ENCODE results near the gene MRPS31.
A peak's percentile ranks its signal among the peaks of the same experiment; 100 is the strongest.

DNA sequence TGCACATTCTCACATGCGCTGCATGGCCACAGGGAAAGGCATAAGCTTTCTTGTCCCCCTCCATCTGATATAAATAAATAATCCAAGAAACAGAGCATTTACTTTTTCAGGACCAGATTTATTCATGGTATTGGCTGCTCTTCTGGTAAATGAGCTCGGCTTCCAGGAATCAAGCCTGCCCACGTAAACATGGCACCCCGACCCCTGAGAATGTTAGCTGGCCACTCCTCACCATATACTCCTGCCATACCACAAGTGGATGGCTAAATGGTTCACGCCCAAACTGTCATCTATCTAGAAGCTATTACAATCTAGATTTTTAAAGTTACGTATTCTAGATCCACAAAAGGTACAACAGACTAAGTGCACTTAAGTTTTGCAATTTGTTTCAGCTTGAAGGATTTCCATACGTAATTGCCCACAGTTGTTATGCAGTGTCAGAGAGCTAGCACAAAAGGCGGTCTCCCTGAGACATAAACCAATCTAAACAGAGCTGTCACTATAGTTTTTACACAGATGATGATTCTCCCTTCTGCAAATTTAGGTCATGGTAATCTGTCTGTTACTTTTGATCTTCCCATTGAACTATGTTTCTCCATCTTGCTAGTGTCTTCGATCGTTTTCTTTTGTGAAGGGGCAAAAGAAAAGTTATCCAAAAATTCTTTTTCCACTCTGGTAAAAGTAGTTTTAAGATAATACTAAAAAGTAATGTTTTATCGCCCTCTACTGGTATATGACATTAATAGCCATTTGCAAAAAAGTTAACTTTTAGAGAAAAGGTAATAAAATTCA, 88.3 kb downstream of the MRPS31 start:
- TF ChIP-seq, protein P1, sequence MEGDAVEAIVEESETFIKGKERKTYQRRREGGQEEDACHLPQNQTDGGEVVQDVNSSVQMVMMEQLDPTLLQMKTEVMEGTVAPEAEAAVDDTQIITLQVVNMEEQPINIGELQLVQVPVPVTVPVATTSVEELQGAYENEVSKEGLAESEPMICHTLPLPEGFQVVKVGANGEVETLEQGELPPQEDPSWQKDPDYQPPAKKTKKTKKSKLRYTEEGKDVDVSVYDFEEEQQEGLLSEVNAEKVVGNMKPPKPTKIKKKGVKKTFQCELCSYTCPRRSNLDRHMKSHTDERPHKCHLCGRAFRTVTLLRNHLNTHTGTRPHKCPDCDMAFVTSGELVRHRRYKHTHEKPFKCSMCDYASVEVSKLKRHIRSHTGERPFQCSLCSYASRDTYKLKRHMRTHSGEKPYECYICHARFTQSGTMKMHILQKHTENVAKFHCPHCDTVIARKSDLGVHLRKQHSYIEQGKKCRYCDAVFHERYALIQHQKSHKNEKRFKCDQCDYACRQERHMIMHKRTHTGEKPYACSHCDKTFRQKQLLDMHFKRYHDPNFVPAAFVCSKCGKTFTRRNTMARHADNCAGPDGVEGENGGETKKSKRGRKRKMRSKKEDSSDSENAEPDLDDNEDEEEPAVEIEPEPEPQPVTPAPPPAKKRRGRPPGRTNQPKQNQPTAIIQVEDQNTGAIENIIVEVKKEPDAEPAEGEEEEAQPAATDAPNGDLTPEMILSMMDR (IDR thresholded peaks at IDR 0.05; ENCODE audit: low read depth, low read length, missing input control) = peak; percentile 45
- TF ChIP-seq NR2F2 (IDR thresholded peaks at IDR 0.05) = no peak
- TF ChIP-seq SP1 (IDR thresholded peaks at IDR 0.05) = no peak
- TF ChIP-seq, protein P2, sequence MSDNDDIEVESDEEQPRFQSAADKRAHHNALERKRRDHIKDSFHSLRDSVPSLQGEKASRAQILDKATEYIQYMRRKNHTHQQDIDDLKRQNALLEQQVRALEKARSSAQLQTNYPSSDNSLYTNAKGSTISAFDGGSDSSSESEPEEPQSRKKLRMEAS (IDR thresholded peaks at IDR 0.05) = no peak
- TF ChIP-seq FOXA1 (IDR thresholded peaks at IDR 0.05) = no peak
- TF ChIP-seq YY1 (IDR thresholded peaks at IDR 0.05) = no peak
- TF ChIP-seq HNF4G (IDR thresholded peaks at IDR 0.05) = no peak
- no peak for TF ChIP-seq EGR1 (IDR thresholded peaks at IDR 0.05; ENCODE audit: low read depth in 2 of 2)
- TF ChIP-seq TAF1 (conservative IDR thresholded peaks at IDR 0.05) = no peak
- TF ChIP-seq RAD21 (IDR thresholded peaks at IDR 0.05) = peak; percentile 78 to 80
- TF ChIP-seq, protein P3, sequence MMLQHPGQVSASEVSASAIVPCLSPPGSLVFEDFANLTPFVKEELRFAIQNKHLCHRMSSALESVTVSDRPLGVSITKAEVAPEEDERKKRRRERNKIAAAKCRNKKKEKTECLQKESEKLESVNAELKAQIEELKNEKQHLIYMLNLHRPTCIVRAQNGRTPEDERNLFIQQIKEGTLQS (IDR thresholded peaks at IDR 0.05) = no peak
- TF ChIP-seq HNF4A (conservative IDR thresholded peaks at IDR 0.05) = no peak
